GM19467 (cell line): Measurements from ENCODE around the gene CALML6.
"Not testable (repeated sequence)": the region's sequence is repeated elsewhere in the genome, so short reads cannot be mapped to it uniquely, and the experiment has no call there.

Experiments
- ATAC-seq: cut with Tn5 transposase; IDR thresholded peaks from one replicate; pipeline ENCODE4 v1.9.1; 2021; ENCODE audit warnings: mild to moderate bottlenecking, moderate library complexity; ENCODE audit not compliant: unreplicated experiment

The CALML6 gene

GRCh38 chr1:1914971-1915692 lies at the start of gene CALML6:
Gene CALML6, plus strand, starts transcription at chr1:1915260. Its CDS starts 21 bp downstream, at chr1:1915281.
- ATAC-seq, result no peak

- no peak for ATAC-seq
Measured at GRCh38 chr1:1867164-1867563, 47.9 kb upstream of the CALML6 start.

GRCh38 chr1:1869469-1869868 lies 45.6 kb upstream of the CALML6 start:
- no peak for ATAC-seq

GRCh38 chr1:1872329-1872994 lies 42.6 kb upstream of the CALML6 start:
- no peak for ATAC-seq

GRCh38 chr1:1873186-1873585 lies 41.9 kb upstream of the CALML6 start:
- ATAC-seq, result no peak

GRCh38 chr1:1874901-1875300 lies 40.2 kb upstream of the CALML6 start:
- ATAC-seq, result no peak

- no peak for ATAC-seq
Measured at GRCh38 chr1:1875932-1876331, 39.1 kb upstream of the CALML6 start.

- no peak for ATAC-seq
Measured at GRCh38 chr1:1876335-1876930, 38.6 kb upstream of the CALML6 start.

- no peak for ATAC-seq
Measured at GRCh38 chr1:1877865-1878436, 37.1 kb upstream of the CALML6 start.

- no peak for ATAC-seq
Measured at GRCh38 chr1:1879942-1880341, 35.1 kb upstream of the CALML6 start.

GRCh38 chr1:1880617-1881312 lies 34.3 kb upstream of the CALML6 start:
- no peak for ATAC-seq

- ATAC-seq, result no peak
Measured at GRCh38 chr1:1881727-1882126, 33.3 kb upstream of the CALML6 start.

GRCh38 chr1:1883092-1883873 lies 31.8 kb upstream of the CALML6 start:
- ATAC-seq, result no peak

- ATAC-seq, result not testable (repeated sequence)
Measured at GRCh38 chr1:1883890-1884289, 31.2 kb upstream of the CALML6 start.

- ATAC-seq, result no peak
Measured at GRCh38 chr1:1889090-1889750, 25.8 kb upstream of the CALML6 start.

GRCh38 chr1:1889847-1890505 lies 25.1 kb upstream of the CALML6 start:
- ATAC-seq, result peak; percentile 33

GRCh38 chr1:1890506-1891348 lies 24.3 kb upstream of the CALML6 start, which contains the start of gene GNB1:
Gene GNB1, minus strand, starts transcription at chr1:1891087. Its CDS starts 65,634 bp downstream, at chr1:1825453.
- peak; percentile 63 for ATAC-seq

- ATAC-seq, result peak; percentile 18
Measured at GRCh38 chr1:1891349-1892078, 23.5 kb upstream of the CALML6 start.
